HepG2 (cell line): ENCODE measurements around the gene ITIH3. TPM values are rescaled to one million over a fixed set of nuclear protein-coding genes. Genes with fewer than 3 reads are reported as not detected.

Source experiments
- ASH2L ChIP-seq: fragments of 300-600, 200-600 bp; sonication (generic); IDR thresholded peaks from 2 replicates; pipeline ENCODE4 v1.7.0; 2017; ENCODE audit warnings: low read depth, mild to moderate bottlenecking, moderate library complexity, mixed read lengths, low read length; ENCODE audit not compliant: insufficient read length
- CC2D1A ChIP-seq: sonication (generic); formaldehyde crosslinking; IDR thresholded peaks from 2 replicates; pipeline ENCODE4 v1.8.1; 2023; ENCODE audit warnings: mild to moderate bottlenecking, missing genetic modification reagents
- ELK4 ChIP-seq: sonication (generic); formaldehyde crosslinking; IDR thresholded peaks from 2 replicates; pipeline ENCODE4 v1.9.0; 2021; ENCODE audit warnings: missing genetic modification reagents, borderline replicate concordance
- GATAD1 ChIP-seq: IDR thresholded peaks from 2 replicates; pipeline ENCODE4 v1.6.1; 2016; ENCODE audit warnings: missing genetic modification reagents, missing compliant biosample characterization
- NFAT5 ChIP-seq: sonication (generic); formaldehyde crosslinking; IDR thresholded peaks from 2 replicates; pipeline ENCODE4 v1.4.0; 2020; ENCODE audit warnings: missing genetic modification reagents
- NFYB ChIP-seq: sonication (generic); formaldehyde crosslinking; IDR thresholded peaks from 2 replicates; pipeline ENCODE4 v1.4.0; 2020; ENCODE audit warnings: missing genetic modification reagents
- PITX1 ChIP-seq: sonication (generic); formaldehyde crosslinking; IDR thresholded peaks from 2 replicates; pipeline ENCODE4 v1.5.1; 2020; ENCODE audit warnings: mild to moderate bottlenecking, missing genetic modification reagents
- THAP11 ChIP-seq: IDR thresholded peaks from 2 replicates; pipeline ENCODE4 v1.6.1; 2016; ENCODE audit warnings: missing biosample characterization, missing genetic modification reagents
- ZC3H4 ChIP-seq: sonication (generic); formaldehyde crosslinking; IDR thresholded peaks from 2 replicates; pipeline ENCODE4 v1.4.0; 2020; ENCODE audit warnings: missing genetic modification reagents, borderline replicate concordance
- ZMYM4 ChIP-seq: sonication (generic); formaldehyde crosslinking; IDR thresholded peaks from 2 replicates; pipeline ENCODE4 v1.8.1; 2023; ENCODE audit warnings: mild to moderate bottlenecking, missing genetic modification reagents
- ZNF136 ChIP-seq: sonication (generic); formaldehyde crosslinking; IDR thresholded peaks from 2 replicates; pipeline ENCODE4 v1.8.1; 2022; ENCODE audit warnings: low read depth, mild to moderate bottlenecking, moderate library complexity, missing genetic modification reagents
- ZNF207 ChIP-seq: fragments of 450-650 bp; IDR thresholded peaks from 2 replicates; pipeline ENCODE4 v1.6.1; 2016; ENCODE audit warnings: antibody characterized with exemption, borderline replicate concordance
- polyA plus RNA-seq, 8 experiments: library from polyadenylated mRNA; depleted of rRNA in 3 of 8; stranded (reverse) in 7 of 8; unstranded in 1 of 8; fragments of >200 nt; fragmentation: Illumina TruSeq in 4 of 8; extraction: Trizol in 4 of 8; gene quantifications; 2 replicates each; pipeline versions ENCODE4 v1.2.1 to v1.2.3, GENCODE V29; 2011 to 2016; ENCODE audit warnings: low read depth in 4 of 8, missing spikeins in 1 of 8, mixed read lengths in 1 of 8; ENCODE audit not compliant: insufficient read depth in 1 of 8
- total RNA-seq, 5 experiments: library from RNA; depleted of rRNA; stranded (reverse); fragments of >200 nt; fragmentation: Illumina TruSeq; extraction: Trizol; gene quantifications; 2 replicates each; pipeline ENCODE4 v1.2.3, GENCODE V29; 2016; ENCODE audit warnings: low read depth in 1 of 5
- TF ChIP-seq, protein P1 (sequence below): sonication (generic); formaldehyde crosslinking; IDR thresholded peaks from 2 replicates; pipeline ENCODE4 v1.4.0; 2020; ENCODE audit warnings: missing genetic modification reagents
- TF ChIP-seq, protein P2 (sequence below): sonication (generic); formaldehyde crosslinking; IDR thresholded peaks from 2 replicates; pipeline ENCODE4 v1.5.0; 2020; ENCODE audit warnings: missing genetic modification reagents
- TF ChIP-seq, protein P3 (sequence below): sonication (generic); formaldehyde crosslinking; IDR thresholded peaks from 2 replicates; pipeline ENCODE4 v1.4.0; 2020; ENCODE audit warnings: missing genetic modification reagents
- TF ChIP-seq, protein P4 (sequence below): sonication (generic); formaldehyde crosslinking; IDR thresholded peaks from 2 replicates; pipeline ENCODE4 v1.5.1; 2020; ENCODE audit warnings: mild to moderate bottlenecking, missing genetic modification reagents, borderline replicate concordance

Gene ITIH3
- total and polyA plus RNA-seq, 2 of the 13 experiments (the other 11 are each of a cell fraction or from before 2014, with no cell fraction given) = 105 to 632 TPM

- no peak for TF ChIP-seq NFAT5 (CRISPR knock-in tag)
- peak; percentile 28 for TF ChIP-seq ASH2L
- TF ChIP-seq THAP11 (CRISPR knock-in tag) = no peak
- TF ChIP-seq, protein P1, sequence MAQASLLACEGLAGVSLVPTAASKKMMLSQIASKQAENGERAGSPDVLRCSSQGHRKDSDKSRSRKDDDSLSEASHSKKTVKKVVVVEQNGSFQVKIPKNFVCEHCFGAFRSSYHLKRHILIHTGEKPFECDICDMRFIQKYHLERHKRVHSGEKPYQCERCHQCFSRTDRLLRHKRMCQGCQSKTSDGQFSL = no peak; the same call in 1 of the 2 replicates
- no peak for TF ChIP-seq CC2D1A (CRISPR knock-in tag)
- no peak for TF ChIP-seq ELK4
- TF ChIP-seq, protein P2, sequence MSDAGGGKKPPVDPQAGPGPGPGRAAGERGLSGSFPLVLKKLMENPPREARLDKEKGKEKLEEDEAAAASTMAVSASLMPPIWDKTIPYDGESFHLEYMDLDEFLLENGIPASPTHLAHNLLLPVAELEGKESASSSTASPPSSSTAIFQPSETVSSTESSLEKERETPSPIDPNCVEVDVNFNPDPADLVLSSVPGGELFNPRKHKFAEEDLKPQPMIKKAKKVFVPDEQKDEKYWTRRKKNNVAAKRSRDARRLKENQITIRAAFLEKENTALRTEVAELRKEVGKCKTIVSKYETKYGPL (CRISPR knock-in tag) = no peak
- TF ChIP-seq, protein P3, sequence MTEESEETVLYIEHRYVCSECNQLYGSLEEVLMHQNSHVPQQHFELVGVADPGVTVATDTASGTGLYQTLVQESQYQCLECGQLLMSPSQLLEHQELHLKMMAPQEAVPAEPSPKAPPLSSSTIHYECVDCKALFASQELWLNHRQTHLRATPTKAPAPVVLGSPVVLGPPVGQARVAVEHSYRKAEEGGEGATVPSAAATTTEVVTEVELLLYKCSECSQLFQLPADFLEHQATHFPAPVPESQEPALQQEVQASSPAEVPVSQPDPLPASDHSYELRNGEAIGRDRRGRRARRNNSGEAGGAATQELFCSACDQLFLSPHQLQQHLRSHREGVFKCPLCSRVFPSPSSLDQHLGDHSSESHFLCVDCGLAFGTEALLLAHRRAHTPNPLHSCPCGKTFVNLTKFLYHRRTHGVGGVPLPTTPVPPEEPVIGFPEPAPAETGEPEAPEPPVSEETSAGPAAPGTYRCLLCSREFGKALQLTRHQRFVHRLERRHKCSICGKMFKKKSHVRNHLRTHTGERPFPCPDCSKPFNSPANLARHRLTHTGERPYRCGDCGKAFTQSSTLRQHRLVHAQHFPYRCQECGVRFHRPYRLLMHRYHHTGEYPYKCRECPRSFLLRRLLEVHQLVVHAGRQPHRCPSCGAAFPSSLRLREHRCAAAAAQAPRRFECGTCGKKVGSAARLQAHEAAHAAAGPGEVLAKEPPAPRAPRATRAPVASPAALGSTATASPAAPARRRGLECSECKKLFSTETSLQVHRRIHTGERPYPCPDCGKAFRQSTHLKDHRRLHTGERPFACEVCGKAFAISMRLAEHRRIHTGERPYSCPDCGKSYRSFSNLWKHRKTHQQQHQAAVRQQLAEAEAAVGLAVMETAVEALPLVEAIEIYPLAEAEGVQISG = peak; percentile 68; the same call in 1 of the 2 replicates
- peak; percentile 33; the same call in 1 of the 2 replicates for TF ChIP-seq NFYB (CRISPR knock-in tag)
- 0 out of 2 replicates have a peak, but pooled peaks have one; percentile 41 for TF ChIP-seq ZMYM4 (CRISPR knock-in tag)
- TF ChIP-seq GATAD1 (CRISPR knock-in tag) = no peak
- no peak for TF ChIP-seq PITX1 (CRISPR knock-in tag)
- no peak for TF ChIP-seq ZNF207
- 0 out of 2 replicates have a peak, but pooled peaks have one; percentile 54 for TF ChIP-seq ZNF136 (CRISPR knock-in tag)
- TF ChIP-seq, protein P4, sequence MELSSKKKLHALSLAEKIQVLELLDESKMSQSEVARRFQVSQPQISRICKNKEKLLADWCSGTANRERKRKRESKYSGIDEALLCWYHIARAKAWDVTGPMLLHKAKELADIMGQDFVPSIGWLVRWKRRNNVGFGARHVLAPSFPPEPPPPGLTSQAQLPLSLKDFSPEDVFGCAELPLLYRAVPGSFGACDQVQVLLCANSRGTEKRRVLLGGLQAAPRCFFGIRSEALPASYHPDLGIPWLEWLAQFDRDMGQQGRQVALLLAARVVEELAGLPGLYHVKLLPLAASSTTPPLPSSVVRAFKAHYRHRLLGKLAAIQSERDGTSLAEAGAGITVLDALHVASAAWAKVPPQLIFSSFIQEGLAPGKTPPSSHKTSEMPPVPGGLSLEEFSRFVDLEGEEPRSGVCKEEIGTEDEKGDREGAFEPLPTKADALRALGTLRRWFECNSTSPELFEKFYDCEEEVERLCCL (CRISPR knock-in tag) = no peak
- no peak for TF ChIP-seq ZC3H4
Observed at GRCh38 chr3:52787672-52788625, 6.6 kb upstream of the ITIH3 start (continued).
